Activated CD4-positive, CD25-positive, alpha-beta regulatory T cell (primary cell): ENCODE measurements around the gene C1QTNF8.

Source experiments
- DNase-seq, 4 experiments: peaks; one replicate each; lab custom pipeline; 2025; lab: John Stamatoyannopoulos, UW

The C1QTNF8 gene

GRCh38 chr16:1077877-1078578 lies 18.0 kb downstream of the C1QTNF8 start:
- DNase-seq = no peak

DNA sequence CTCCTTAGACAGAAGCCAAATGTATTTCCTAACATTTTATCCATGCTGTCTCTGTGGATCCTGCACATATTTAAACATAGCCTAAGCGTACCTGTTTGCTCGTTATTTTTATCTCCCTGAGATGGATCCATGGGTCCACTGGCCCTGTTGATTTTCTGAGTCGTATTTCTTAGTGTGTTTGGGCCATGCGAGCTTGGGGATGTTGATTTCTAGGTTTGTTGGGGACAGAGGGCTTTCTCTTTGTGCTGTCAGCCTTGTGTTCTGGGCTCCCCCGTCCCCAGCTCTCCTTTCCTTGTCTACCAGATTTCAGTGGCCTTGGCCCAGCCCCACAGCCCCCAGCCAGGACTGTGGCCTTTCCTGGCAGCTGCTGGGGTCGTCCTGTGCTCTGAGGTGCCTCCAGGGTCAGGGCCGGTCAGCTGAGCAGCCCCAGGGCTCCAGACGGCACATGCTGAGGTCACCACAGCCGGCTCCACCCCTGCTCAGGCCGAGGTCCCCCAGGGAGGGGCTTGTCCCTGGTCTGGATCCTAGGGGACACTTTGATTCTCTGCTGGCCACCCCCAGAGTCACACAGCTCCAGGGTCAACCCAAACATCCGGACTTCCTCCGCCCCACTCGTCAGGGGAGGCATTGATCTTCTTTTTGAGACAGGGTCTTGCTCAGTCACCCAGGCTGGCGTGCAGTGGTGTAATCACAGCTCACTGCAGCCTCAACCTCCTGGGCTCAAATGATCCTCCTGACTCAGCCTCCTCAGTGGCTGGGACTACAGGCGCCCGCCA lies 19.1 kb downstream of the C1QTNF8 start:
- no peak for DNase-seq

DNA sequence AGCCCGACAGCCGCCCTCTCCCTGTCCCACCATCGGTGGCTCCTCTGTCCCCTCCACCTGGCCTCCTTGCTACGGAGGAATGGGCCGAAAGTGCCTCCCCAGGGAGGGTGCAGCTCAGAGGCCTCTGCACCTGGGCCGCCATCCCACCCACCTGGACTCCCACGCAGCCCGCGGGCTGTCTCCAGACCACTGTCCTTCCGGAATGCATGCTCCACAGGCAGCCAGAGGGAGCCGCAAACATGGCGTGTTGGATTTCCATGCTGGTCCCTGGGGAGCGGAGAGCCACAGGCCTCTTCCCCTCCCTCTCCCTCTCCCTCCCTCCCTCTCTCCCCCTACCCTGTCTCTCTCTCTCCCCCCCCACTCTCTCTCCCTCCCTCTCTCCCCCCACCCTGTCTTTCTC lies 20.5 kb downstream of the C1QTNF8 start:
- no peak for DNase-seq

- no peak for DNase-seq
These were observed 21.7 kb downstream of the C1QTNF8 start for GRCh38 chr16:1074379-1074649.

GRCh38 chr16:1073566-1074378 lies 22.3 kb downstream of the C1QTNF8 start:
- DNase-seq = no peak

GRCh38 chr16:1073262-1073558 lies 22.8 kb downstream of the C1QTNF8 start:
- no peak for DNase-seq

DNA sequence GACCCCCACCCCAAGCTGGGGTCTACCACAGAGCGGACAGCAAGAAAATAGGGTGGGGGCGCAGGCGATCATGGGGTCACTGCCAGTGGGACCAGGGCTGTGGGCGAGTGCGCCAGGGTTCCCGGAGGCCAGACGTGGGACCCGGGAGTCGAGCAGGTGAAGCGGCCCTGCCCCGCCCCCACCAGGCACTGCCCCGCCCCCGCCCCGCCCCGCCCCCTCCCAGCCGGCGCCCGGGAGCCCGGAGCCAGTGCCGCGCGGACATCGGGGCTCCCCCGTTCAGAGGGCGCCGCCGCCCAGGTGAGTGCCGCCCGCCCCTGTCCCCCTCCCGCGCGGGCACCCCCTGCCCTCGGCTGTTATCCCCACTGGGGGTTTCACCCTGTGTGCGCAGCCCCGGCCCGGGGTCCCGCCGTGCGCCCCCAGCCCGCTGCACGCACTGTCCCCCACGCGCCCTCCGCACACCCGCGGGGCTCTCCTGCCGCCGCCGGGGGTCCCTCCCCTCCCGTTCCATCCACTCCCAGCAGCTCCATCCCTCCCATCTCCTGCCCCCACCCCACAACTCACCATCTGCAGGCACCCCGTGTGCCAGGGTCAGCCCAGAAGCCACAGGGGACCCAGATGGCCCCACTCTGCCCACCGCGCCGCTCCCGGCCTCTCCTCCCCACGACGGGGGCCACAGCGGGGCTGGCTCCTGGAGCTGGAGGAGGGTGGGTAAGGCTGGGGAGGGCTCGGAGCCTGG lies 23.4 kb downstream of the C1QTNF8 start, which contains the start of gene SSTR5:
TSS of gene SSTR5 (plus strand) at position 222 of the 736 bp plus-strand sequence. CDS start 6,122 bp downstream, outside the sequence.
- no peak for DNase-seq

DNA sequence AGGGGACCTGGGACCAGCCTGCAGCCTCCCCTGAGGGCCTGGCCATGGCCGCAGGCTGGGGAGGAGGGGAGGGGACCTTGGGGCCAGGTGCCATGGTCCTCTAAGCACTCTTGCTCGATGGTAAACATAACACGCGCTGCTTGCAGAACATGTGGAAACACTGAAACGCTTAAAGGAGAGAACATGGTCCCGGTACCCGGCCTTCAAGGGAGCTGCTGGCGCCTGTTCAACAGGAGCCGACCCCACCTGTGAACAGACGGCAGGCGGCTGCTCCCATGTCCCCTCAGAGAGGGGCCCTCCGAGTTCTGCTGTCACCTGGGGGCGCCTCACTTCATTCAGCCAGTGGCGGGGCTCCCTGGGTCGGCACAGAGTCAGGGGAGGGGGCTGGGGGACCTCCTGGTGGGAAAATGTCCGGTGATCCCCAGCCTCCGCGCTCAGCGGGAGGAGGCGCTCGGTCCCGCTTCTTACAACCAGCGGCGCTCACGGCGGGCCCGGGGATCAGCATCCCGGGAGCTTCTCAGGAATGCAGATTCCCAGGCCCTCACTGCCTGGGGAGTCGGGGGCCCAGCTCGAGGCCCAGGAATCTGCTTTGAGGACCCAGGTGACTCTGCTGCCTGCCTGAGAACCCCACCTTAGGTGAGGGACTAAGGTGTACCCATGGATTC lies 24.4 kb downstream of the C1QTNF8 start:
- no peak for DNase-seq

GRCh38 chr16:1070864-1071408 lies 25.1 kb downstream of the C1QTNF8 start:
- no peak for DNase-seq

- no peak for DNase-seq
These were observed 25.8 kb downstream of the C1QTNF8 start for GRCh38 chr16:1070084-1070863.

DNA sequence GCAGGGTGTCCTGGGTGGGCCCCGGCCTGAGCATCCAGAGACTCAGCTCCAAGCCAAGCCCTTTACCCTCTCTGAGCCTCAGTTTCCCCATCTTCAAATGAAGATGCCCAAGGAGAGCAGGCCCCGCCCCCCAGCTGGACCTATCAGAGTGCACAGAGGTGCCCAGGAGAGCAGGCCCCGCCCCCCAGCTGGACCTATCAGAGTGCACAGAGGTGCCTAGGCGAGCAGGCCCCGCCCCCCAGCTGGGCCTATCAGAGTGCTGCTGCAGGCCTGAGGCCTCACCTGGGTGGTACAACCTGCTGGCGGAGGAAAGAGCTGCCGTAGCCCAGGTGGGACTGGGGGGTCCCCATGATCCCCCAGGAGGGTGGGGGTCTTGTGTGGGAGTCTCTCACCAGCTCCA lies 26.9 kb downstream of the C1QTNF8 start:
- DNase-seq = no peak

- DNase-seq = no peak
These were observed 27.6 kb downstream of the C1QTNF8 start for GRCh38 chr16:1068451-1068850.

DNA sequence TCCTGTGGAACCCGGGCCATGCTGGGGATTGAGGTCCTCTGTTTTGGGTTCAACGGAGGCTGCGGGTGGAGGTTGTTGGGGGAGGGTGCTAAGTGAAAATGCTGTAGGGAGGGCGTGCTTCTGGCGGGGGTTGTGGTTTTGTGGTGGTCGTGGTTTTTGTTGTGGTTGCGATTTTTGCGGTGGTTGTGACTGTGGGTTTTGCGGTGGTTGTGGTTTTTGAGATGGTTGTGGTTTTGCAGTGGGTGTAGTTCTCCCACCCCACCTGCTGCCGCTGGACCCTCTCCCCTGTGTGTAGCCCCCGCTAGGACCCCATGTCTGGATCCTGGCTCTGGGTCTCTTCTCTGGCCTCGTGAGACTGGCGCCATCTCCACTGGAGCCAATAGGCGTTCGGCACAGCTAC lies 28.4 kb downstream of the C1QTNF8 start:
- no peak for DNase-seq

- DNase-seq = no peak
These were observed 29.4 kb downstream of the C1QTNF8 start for GRCh38 chr16:1066584-1067172.

DNA sequence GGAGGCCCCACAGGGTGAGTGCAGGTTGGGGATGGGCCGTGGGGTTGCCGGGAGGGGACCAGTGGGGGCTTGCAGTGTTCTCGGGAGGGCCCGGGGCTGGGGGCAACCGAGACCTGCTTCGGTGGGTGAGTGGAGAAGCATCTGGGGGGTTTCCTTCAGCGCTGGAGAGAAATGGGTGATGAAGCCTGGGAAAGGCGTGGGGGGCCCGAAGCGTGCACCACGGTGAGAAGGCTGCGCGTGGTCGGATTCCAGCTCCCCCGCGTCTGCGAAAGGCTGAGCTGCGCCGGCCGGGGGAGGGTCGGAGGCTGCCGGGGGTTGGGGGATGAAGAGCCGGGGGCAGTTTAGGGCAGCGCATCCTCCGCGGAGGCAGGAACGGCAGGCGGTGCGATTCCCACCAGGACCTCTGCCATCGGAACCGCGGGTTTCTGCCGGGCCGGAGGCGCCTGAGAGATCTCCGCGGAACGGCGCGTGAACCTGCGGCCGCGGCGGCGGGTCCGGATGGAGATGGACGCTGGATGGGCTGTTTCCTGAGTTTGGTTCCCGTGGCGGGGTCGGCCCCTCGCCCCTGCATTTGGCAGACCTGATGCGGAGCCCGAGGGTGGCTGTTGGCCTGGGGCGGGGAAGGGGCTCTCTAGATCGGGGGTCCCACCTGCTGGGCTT lies 30.4 kb downstream of the C1QTNF8 start:
- no peak for DNase-seq

DNA sequence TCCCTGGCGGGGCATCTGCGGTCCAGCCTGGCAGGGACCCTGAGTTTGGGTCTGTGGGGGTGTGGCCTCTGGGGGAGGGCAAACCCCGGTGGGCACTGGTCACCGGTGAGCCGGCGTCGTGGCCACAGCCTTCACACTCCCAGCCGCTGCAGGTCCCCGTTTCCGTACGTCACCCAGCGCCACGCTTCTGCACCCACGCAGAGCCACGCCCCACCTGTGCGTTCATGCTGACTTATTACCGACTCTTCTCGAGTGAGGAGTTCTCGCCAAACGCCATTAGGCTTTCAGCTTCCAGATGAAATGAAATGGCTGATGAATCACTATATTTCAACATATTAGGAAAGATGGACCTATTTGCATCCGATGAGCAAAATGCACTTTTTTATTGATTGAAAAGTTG lies 32.3 kb downstream of the C1QTNF8 start:
- no peak for DNase-seq

- no peak for DNase-seq
These were observed 33.1 kb downstream of the C1QTNF8 start for GRCh38 chr16:1062895-1063294.

GRCh38 chr16:1061769-1062505 lies 34.1 kb downstream of the C1QTNF8 start:
- no peak for DNase-seq
